ENCODE data around the gene UBE3D. TPM values are rescaled to one million over a fixed set of nuclear protein-coding genes. Genes with fewer than 3 reads are reported as not detected.
A peak's percentile ranks its signal among the peaks of the same experiment; 100 is the strongest.
"Not testable (repeated sequence)": the region's sequence is repeated elsewhere in the genome, so short reads cannot be mapped to it uniquely, and the experiment has no call there.

The UBE3D gene
- total RNA-seq, 1 donor from 2014 or later = 10.3 TPM

GRCh38 chr6:82893889-82894652 is 171.6 kb downstream of the UBE3D start:
- Mint-ChIP-seq H3K4me3 (no peak overlapping the region), H3K36me3 (ENCODE audit: low read depth) (peaks cover 3% of the 10 kb centered on the region), H3K27me3 (ENCODE audit: low read depth) (no peaks in the 10 kb centered on the region), H3K9me3 (no peaks in the 10 kb centered on the region), H3K4me1 (no peaks in the 10 kb centered on the region), H3K27ac (ENCODE audit: unreplicated experiment) (peak overlapping the region; percentile 85)
- no peak for TF ChIP-seq CTCF (conservative IDR thresholded peaks at IDR 0.05)
- no peak for DNase-seq (ENCODE audit: low read depth, low spot score)

GRCh38 chr6:82891503-82891902 is 174.1 kb downstream of the UBE3D start:
- DNase-seq (ENCODE audit: low read depth, low spot score); H3K36me3 Mint-ChIP-seq (ENCODE audit: low read depth); H3K4me1 Mint-ChIP-seq; H3K27me3 Mint-ChIP-seq (ENCODE audit: low read depth); H3K4me3 Mint-ChIP-seq; H3K9me3 Mint-ChIP-seq; H3K27ac Mint-ChIP-seq (ENCODE audit: unreplicated experiment): not testable (repeated sequence)

- TF ChIP-seq CTCF (conservative IDR thresholded peaks at IDR 0.05) = no peak
- Mint-ChIP-seq H3K27me3 (ENCODE audit: low read depth) (no peaks in the 10 kb centered on the region), H3K4me1 (no peaks in the 10 kb centered on the region), H3K27ac (ENCODE audit: unreplicated experiment) (no peak overlapping the region), H3K9me3 (no peaks in the 10 kb centered on the region), H3K36me3 (ENCODE audit: low read depth) (peaks cover 3% of the 10 kb centered on the region), H3K4me3 (no peak overlapping the region)
- no peak for DNase-seq (ENCODE audit: low read depth, low spot score)
These were observed 174.6 kb downstream of the UBE3D start for GRCh38 chr6:82891076-82891475.

- Mint-ChIP-seq H3K9me3 (no peaks in the 10 kb centered on the region), H3K27ac (ENCODE audit: unreplicated experiment) (no peak overlapping the region), H3K36me3 (ENCODE audit: low read depth) (peaks cover 3% of the 10 kb centered on the region), H3K27me3 (ENCODE audit: low read depth) (no peaks in the 10 kb centered on the region), H3K4me3 (no peak overlapping the region), H3K4me1 (no peaks in the 10 kb centered on the region)
- no peak for DNase-seq (ENCODE audit: low read depth, low spot score)
- TF ChIP-seq CTCF (conservative IDR thresholded peaks at IDR 0.05) = no peak
These were observed 175.4 kb downstream of the UBE3D start for GRCh38 chr6:82890240-82890639.

GRCh38 chr6:82889143-82889542 is 176.5 kb downstream of the UBE3D start:
- H3K9me3 Mint-ChIP-seq = no peaks in the 10 kb centered on the region
- TF ChIP-seq CTCF (conservative IDR thresholded peaks at IDR 0.05) = no peak
- no peaks in the 10 kb centered on the region for H3K4me1 Mint-ChIP-seq
- no peak overlapping the region for H3K4me3 Mint-ChIP-seq
- H3K27ac Mint-ChIP-seq (ENCODE audit: unreplicated experiment) = no peak overlapping the region
- H3K27me3 Mint-ChIP-seq (ENCODE audit: low read depth) = no peaks in the 10 kb centered on the region
- no peak for DNase-seq (ENCODE audit: low read depth, low spot score)
- peaks cover 3% of the 10 kb centered on the region for H3K36me3 Mint-ChIP-seq (ENCODE audit: low read depth)

- Mint-ChIP-seq H3K4me3 (no peak overlapping the region), H3K9me3 (no peaks in the 10 kb centered on the region), H3K27ac (ENCODE audit: unreplicated experiment) (no peak overlapping the region), H3K36me3 (ENCODE audit: low read depth) (no peaks in the 10 kb centered on the region), H3K4me1 (peaks cover 6% of the 10 kb centered on the region), H3K27me3 (ENCODE audit: low read depth) (no peaks in the 10 kb centered on the region)
- no peak for TF ChIP-seq CTCF (conservative IDR thresholded peaks at IDR 0.05)
- DNase-seq (ENCODE audit: low read depth, low spot score) = no peak
These were observed 183.1 kb downstream of the UBE3D start for GRCh38 chr6:82882363-82883023.

All from neural crest cell (in vitro differentiated cells).